EL (cell line): ENCODE results near the gene POFUT2.
"Not testable (repeated sequence)": the region's sequence is repeated elsewhere in the genome, so short reads cannot be mapped to it uniquely, and the experiment has no call there.

Source experiments
- DNase-seq: peaks from one replicate; pipeline ENCODE4 v3.0.0-alpha.2; 2016

Gene POFUT2

DNA sequence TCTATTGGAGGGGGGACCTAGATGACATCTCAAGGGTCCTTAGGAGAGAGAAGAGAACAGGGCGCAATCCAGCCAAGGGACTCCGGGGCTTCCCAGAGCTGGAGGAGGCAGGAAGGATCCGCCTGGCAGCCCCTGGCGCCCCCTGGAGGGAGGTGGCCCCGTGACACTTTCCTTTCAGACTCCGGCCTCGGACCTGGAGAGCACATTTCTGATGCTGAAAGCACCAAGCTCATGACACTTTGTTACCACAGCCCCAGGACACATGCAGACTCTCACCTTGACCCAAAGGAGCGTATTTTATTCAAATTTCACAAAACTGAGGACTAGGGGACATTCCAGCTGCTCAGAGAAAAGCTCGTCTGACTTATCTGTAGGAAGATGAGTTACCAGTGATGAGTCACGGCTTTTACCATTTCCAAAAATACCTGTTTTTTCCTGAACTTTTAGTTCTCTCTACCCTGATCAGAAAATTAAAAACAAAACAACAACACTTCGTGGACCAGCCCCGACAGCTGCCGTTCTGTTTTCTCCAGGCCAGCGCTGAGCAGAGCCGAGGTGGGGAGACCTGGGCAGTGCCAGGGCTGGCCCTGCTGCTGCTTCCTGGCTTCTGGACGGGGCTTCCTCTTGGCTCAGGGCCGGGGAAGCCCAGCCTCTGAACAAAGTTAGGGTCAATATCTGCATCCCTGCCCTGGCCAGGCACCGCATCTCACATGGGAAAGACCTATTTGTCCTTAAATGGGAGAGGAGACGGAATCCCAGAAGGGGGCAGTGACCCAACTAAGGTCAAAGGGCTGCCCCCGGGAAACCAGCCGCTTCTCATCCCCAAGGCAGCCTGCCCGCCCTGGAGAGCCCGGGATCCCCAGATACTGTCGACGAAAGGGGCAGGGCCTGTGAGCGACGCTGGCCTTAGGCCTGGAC lies 21.6 kb upstream of the POFUT2 start:
- peak; percentile 70 for DNase-seq

DNA sequence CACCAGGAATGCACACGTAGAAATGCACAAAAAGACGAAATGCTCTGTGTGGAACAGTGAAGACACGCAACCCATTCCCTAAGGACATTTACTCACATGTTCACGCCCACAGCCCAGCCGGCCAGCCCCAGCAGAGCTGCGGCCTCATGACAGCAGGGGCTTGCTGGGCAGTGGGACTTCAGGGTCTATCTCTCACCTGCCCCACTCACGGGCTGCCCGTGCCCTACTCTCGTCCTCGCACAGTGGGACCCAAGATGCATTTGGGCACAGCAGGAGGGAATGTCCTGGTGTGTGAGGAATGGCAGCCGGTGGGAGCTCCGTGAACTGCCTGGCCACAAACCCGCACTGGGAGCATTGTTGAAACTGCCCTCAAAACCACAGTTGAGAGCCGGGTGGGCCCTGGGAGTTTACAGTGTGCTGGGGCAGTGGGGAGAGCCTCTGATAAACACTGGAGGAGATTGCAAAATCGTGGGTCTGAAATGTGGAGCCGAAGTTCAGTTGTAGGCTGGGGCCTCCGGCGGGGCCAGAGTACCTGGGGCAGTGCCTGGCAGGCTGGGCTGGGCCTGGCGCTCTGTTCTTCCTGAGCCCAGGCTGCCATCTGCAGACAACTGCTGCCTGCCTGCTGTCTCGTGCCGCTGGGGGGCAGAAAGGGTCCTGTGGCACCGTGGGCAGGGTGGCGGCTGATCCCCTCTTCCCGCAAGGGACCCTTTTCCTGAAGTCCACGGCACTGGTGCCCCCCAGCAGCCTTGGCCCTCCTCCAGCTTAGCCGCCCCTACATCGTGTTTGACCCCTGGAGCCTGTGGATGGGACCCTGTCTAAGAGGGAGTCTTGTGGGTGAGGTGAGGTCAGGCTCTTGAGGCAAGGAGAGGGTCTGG lies 20.7 kb upstream of the POFUT2 start:
- DNase-seq, result peak; percentile 57

DNA sequence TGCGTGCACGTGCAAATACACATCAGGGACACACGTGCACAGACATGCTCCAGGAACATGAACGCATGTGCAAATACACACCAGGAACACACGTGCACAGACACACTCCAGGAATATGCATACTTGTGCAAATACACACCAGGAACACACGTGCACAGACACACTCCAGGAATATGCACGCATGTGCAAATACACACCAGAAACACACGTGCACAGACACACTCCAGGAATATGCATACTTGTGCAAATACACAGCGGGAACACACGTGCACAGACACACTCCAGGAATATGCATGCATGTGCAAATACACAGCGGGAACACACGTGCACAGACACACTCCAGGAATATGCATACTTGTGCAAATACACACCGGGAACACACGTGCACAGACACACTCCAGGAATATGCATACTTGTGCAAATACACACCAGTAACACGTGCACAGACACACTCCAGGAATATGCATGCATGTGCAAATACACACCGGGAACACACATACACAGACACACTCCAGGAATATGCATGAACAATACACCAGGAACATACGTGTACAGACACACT lies 20.0 kb upstream of the POFUT2 start:
- not testable (repeated sequence) for DNase-seq

DNA sequence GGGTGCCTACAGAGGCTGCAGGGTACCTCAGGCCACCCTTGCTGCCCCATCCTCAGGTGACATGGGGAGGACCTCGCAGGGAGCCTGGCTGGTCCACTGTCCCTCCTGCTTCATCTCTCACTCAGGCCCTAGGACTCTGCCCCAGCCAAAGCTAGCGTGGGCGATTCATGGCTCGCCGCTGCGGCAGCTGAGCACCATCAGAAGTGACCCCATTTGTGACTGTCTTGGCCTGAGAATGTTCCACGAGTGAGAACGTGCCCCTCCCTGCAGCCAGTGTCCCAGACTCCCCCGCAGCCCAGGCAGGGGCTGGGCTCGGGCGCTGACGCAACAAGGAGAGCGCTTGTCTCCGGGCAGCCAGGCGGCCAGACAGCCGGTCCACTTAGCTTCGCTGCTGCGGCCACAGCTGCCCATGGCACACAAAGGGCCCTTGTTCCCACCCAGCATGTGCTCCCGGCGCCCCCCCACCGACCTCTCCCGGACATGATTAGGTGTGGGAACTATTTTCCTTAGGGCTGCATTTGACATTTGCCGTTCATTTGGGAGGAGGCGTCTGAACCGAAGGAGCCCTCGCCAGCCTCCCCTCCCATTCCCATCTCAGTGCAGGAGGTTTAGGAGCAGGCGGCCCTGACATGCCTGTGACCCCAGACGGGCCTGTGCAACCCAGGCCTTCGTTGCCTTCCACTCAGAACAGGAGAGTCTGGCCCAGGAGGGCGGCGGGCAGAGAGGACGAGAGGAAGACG lies 19.3 kb upstream of the POFUT2 start:
- peak; percentile 67 for DNase-seq

DNA sequence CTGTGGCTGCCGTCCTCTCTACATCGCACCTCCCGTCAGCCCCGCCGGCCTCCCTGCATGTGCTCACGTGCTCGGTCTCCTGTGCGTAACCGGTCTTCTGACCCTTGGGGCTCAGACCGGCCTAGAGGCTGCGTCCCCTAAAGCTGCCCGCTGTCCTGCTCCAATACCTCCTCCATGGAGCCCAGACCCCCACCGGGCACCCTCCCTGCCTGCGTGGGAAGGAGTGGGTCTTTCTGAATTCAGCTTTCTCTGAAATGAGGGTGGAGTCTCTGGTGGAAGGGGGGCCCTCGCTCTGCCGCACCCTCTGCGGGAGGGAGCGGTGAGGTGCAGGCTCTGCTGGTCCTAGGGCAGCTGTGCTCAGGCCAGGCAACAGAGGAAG lies 18.7 kb upstream of the POFUT2 start:
- DNase-seq, result no peak

DNA sequence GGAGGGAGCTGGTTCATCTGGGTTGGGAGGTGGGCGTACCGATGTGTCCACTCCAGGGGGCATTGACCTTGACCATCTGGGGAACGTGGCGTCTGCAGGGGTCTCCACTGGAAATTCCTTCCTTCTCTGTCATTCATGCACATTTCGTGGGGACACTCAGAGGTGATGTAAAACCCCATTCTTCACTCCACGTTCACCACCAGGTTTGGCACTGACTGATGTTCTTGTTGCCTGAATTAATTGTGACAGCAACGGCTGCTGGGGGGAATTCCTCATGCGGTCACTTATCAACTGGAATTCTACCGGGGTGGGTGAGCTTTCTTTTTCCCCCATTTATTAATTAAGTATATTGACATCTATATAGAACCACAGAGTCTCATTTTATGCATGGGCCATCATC lies 18.1 kb upstream of the POFUT2 start:
- DNase-seq, result no peak

DNA sequence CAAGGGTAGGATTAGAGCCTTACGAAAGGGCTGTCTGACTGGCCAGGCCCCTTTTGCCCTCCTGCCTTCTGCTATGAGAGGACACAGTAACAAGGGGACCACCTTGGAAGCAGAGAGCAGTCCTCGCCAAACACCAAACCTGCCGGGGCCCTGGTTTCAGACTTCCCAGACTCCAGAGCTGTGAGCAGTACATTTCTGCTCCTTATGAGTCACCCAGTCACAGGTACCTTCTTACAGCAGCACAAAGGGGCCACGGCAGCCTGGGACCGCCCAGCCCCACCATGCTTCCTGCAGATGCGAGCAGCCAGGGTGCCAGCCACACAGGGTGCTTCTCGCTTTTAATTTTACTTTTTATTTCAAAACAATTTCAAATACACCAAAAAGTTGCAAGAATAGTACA lies 17.2 kb upstream of the POFUT2 start:
- DNase-seq, result no peak

DNA sequence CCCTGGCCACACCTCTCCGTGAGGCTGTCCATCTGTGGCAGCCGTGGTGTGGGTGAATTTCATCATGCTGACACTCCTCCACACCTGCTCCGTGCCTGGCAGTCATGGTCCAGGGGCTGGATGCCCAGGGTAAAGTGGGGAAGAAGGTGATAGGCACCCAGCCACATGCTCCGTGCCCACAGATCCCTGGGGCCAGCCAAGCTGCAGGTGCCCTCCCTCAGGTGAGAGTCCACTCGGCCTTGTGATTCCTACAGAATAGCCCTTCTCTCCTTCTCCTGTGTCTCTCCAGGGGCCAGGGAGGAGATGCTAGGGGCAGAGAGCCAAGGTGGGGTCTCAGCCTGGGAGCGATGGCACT lies 16.8 kb upstream of the POFUT2 start:
- DNase-seq, result no peak

DNA sequence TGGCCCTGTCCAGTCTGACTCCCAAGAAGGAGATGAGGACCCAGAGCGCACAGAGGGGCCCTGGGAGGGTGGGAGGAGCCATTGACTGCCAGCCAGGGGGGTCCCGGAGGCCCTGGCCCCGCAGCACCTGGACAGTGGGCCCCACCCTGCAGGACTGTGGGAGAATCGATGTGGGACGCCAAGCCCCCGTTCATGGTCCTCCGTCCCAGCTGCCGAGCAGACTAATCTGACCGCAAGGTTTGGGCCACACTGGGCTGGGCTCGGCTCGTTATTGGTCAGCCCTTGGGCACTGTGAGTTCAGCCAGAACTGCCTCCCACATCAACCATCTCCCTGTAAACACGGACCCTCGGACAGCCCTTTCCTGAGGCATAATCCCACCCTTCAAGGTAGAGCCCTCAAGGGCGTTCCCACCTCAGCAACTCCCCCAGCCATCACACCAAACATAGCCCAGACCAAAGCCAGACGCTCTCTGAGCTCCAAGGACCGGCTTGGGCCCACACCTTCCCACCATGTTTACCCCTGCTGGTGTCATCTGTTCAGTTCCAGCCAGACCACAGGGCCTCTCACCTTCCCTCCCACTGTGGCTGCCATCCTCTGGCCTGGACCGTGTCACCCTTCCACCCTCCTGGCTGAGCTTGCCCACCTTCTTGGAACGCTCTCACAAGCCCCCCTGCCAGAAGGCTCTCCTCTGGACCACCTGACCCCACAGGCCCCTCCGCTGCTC lies 16.2 kb upstream of the POFUT2 start:
- DNase-seq, result no peak

DNA sequence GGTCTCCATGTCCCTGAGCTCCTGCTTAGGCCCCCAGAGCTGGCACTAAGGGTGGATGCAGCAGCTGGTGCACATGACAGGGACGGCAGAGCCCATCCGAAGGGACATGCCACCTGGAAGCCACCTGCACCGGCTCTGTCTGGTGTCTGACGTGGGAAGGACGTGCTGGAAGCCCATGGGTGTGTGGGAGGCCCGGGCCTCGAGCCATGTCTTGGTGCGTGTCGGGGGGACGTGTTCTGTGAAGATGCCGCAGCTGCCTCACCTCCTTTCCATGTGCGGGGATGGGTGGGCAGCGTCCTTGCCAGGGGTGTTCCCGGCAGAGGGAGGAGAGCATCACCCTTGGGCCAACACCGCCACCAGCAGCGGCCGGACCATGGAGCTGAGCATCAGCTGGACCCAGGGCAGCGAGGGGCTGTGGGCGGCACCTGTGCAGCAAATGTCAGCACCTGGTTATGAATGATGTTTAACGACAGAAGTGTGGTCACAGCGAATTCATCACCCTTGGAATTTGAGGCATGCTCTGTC lies 15.5 kb upstream of the POFUT2 start:
- no peak for DNase-seq

DNA sequence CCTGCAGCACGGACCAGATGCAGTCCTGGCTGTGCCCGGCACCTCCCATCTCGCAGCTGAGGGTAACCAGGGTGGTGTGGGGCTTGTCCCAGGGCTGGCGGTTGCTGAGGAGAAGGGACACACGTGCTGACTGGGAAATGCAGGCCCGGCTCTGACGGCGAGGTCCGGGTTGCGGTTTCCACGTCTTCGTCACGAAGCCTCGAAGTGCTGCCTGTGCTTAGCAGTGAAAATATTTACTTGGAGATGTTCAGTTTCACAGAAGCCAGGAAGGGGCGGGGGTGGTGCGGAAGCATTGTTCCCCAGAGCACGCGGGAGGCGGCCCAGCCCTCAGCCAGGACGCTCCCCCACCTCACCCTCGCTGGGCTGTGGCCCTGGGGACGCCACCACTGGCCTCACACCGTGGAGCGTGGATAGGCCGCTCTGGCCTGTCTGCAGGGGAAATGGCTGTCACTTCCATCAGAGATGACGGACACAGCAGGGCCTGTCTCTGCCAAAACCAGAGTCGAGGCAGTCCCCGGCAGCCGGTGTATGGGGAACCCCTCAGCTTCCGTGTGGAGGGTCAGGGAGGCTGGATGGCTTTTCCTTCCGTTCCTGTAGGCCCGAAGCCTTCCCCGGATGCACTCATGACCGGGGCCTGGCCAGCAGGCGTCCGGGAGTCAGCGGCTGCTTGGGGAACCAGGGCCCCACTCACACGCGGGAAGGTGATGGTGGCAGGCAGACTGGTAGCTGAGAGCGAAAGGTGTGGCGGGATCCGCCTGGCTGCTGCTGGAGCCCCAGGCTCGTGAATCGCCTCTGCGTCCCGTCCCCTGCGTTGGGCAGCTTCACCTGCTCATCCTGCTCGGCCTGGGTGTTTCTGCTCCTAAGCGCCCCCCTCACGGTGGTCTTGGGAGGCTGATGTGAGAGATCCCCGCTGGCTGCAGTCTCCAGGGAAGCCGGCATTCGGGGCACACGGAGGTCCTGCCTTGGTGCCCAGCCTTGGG lies 14.7 kb upstream of the POFUT2 start:
- DNase-seq, result no peak

DNA sequence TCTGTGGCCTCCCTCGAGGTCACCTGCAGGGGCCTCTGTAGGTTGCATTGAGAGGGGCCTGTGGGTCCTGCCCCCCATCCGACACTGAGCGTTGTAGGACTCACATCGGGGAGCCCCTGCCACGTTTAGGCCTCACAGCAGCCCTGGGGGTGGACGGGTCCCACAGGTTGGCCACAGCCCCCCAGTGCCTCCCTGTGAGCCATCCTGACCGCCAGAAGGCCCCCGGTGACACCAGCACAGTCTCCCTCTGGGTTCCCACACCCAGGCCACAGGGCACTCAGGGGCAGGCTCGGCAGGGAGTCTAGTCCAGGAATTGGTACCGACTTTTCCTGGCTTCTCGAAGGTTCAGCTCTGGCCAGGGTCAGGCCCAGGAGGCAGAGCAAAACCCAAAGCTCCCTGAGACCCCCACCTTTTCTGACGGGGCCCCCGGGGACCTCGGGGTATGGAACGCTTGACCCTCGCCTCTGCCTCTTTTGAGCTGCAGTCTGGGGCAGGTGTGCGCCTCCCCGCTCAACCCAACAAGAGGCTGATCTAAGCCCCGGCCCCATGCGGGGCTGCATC lies 13.9 kb upstream of the POFUT2 start:
- DNase-seq, result no peak

DNA sequence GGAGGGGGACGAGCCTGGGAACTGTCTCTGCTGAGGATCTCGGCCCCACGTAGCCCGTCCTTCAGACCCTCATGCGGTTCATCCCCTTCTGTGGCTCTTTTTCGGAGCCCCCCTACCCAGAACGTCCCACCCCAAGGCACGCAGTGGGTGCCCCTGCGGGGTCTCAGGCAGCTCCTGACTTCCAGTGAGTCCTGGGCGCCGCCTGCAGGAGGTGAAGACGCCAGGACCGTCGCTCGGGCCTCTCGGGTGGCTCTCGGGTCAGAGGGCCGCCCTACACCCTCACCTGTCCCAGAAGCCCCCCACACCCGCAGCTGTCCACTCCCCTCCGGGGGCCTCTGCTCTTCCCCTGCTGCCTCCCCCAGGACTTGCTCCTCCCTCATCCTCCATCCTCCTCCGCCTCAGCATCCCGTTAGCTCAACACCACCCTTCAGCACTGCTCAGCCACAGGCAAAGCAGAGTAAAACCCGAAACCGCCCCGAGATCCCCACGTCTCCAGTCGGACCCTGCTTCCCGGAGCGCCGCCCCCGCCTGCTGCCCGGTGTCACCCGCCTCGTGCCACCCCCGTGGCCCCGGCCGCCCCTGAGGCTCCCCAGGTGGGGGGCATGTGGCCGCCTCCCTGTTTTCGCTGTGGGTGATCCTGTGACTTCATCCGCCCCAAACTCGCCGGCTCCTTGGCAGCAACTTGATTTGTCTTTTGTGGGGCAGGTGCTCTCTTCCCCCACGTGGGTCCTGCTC lies 13.3 kb upstream of the POFUT2 start:
- DNase-seq, result no peak

DNA sequence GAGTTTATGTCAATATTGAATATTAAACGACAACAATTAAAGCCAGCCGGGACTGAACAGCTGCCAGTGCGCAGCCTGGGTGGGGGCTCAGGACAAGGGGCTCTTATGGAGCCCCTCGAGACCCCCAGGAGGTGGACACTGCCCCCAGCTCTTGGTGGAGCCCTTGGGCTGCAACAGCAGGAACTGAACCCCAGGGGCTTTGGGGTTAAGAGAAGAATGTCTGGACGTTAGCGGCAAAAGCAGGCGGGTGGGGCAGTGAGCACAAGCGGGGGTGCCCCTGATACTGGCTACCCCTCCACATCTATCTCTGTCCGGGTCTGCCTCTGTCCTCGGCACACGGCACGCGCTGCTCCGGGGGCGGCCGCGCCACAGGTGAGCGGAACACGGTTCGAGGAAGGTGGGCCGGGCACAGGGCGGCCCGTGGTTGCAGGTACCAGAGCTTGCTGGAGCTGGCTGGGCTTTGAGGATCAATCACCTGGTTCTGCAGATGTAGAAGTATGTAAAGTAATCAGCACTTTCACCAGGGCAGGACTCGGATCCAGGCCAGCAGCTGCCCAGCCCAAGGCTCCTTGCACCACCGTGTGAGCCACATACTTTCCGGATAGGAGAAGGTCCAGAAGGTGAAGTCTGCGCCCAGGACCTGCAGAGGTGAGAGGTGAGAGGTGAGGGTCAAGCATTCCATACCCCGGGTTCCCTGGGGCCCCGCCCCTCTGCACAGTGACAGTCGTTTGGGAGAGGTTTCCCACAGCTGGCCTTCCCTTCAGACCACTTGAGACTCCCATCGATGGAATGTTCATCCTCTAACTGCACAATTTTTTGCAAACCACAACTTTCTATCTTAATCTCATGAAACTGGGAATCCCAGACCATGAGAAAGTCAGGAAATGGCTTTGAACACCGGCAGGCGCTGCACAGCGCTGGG lies 12.4 kb upstream of the POFUT2 start:
- DNase-seq, result peak; percentile 73

DNA sequence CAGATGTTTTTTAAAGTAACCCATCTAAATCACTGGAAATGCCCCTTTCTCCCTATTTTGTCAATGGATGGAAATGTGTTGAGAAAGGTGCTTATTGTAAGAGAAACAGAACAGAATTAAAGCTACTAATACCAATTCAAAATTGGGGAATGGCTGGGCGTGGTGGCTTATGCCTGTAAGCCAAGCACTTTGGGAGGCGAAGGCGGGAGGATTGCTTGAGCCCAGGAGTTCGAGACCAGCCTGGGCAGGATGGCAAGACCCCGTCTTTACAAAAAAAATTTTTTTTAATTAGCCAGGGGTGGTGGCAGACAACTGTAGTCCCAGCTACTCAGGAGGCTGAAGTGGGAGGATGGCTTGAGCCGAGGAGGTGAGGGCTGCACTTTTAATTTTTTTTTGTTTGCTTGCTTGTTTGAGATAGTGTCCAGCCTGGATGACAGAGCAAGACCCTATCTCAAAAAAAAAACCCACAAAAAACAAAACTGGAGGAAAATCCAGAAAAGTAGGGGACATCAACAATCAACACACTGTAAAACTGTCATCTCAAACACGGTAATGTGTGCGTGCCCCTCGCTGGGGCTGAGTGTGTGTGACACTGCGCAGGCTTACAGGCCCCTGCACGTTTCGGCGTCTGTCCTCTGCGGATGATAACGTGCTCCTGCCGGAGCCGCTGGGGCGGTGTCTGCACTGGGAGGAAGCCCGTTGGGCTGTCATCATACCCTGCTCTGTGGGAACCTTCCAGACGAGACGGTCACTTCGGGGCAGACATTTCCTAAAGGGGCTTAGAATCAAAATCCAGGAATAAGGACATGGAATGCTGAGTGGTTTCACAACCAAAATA lies 11.6 kb upstream of the POFUT2 start:
- DNase-seq, result no peak

DNA sequence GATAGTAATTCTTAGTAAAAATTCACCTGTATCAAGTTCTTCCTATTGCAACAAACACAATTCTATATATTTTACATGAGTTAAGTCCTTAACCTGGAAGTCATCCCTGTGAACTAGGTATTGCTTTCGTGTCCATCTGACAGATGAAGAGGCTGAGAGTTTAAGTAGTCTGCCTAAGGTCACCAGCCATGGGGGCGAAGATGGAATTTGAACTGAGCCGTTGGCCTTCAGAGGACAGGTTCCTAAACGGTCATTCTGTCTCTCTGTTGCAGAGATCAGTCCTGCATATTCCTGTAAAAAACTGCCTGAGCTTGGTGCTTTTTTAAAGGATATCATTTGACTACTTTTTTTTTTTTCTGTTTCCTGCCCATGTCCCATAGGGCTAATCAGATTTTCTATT lies 10.2 kb upstream of the POFUT2 start:
- no peak for DNase-seq

DNA sequence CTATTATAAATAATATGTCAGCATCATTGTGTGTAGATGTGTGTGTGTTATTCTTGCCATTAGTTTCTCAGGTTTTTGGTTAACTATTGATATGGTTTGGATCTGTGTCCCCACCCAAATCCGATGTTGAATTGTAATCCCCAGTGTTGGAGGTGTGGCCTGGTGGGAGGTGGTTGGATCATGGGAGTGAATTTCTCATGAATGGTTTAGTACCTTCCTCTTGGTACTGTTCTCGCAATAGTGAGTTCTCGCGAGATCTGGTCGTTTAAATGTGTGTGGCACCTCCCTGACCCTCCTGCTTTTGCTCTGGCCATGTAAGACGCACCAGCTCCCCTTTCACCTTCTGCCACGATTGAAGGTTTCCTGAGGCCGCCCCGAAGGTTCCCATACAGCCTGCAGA lies 9.6 kb upstream of the POFUT2 start:
- DNase-seq, result no peak

DNA sequence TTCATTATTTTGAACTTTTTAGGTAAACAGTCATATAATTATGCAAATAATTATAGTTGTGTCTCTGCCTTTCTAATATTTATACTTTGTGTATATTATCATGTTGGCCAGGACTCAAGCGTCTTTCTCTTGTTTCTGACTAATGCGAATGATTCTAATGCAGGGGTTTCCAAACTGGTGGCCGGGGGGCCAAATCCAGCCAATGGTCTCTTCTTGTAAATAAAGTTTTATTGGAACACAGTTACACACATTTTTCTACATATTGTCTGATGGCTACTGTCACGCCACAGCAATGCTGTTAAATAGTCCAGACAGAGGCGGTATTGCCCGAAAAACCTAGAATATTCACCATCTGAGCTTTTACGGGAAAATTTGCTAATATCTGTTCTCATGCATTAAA lies 8.9 kb upstream of the POFUT2 start:
- DNase-seq, result no peak
